GM18502 (cell line): ENCODE data around the gene OPCML.

Experiments used
- ATAC-seq: cut with Tn5 transposase; IDR thresholded peaks from one replicate; pipeline ENCODE4 v1.9.1; 2021; ENCODE audit warnings: mild to moderate bottlenecking; ENCODE audit not compliant: unreplicated experiment, poor library complexity

Gene OPCML

DNA sequence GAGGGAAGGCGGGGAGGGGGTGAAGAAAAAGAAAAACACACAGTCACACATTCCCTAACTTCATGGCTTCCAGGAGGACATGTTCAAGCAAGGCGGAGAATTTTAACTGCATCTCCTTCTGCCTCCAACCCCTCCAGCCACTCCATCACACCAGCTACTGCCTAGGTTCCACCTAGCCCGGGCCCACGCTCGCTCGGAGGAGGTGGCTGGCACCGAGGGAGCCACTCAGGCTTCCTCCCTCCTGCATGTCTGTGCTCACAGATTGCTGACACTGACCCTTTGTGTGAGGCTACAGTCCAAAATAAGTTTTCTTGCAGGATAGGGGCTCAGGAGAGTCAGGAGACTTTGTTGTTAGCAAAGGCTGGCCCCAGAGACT is 9.4 kb upstream of the OPCML start:
- no peak for ATAC-seq

DNA sequence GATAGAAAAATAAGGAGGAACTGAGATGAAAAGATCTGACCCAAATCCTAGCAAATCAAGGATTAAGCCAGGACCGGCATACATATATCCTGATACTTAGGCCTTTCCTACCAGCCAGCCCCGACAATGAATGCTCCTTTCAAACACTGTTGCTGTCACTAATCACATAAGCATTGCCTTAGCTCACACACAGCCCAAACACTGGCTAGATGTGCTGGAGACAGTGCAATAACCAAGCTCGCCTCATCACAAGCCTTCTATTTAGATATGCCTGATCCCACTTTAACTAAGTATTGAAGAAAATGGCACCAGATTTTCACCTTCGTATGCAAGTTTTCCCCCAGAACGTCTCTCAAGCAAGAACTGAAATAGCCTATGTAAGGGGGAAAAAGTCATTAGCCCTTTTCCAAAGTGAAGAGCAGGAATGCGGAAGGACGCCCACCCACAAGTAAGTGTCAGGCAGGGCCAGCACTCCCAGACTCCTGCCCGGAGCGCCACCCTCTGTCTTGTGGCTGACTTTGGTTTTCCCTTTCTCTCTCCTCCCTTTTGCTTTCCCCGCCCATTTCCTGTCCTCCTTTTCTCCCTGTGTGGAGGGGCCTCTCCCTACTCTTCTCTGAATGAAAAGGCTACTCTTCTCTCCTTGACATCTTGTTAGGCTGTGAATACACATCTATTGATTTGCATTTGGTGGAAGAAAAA is 8.9 kb upstream of the OPCML start:
- ATAC-seq: no peak

- ATAC-seq: no peak
Observed at GRCh38 chr11:133536198-133536597, 3.9 kb upstream of the OPCML start.

GRCh38 chr11:133533205-133533604 is 904 bp upstream of the OPCML start:
- ATAC-seq: no peak

- ATAC-seq: no peak
Observed at GRCh38 chr11:133531458-133531857, 843 bp downstream of the OPCML start.

- no peak for ATAC-seq
Observed at GRCh38 chr11:133530501-133530835, 1.8 kb downstream of the OPCML start.

- no peak for ATAC-seq
Observed at GRCh38 chr11:133529807-133530500, 2.3 kb downstream of the OPCML start.

GRCh38 chr11:133526790-133527189 is 5.5 kb downstream of the OPCML start:
- no peak for ATAC-seq

DNA sequence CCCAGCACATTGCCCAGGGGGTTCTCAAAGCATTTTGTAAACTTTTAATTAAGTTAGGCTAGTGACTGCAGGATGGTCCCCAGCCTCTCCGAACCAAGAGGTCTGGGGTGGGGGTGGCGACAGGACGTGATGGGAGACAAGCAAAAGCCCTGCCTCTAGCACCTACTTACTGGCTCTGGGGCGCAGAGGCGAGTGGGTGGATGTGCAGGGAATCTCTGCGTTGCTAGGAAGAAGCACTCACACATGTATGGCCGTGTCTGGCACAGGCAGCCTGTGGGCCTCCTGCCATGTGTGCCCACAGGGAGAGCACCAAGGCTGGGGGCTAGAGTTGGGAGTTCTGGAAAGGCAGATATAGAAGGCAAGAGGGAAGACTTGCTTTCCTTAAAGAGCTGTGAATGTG is 6.3 kb downstream of the OPCML start:
- no peak for ATAC-seq

- no peak for ATAC-seq
Observed at GRCh38 chr11:133524488-133524887, 7.8 kb downstream of the OPCML start.

- no peak for ATAC-seq
Observed at GRCh38 chr11:133522344-133522743, 10.0 kb downstream of the OPCML start.

DNA sequence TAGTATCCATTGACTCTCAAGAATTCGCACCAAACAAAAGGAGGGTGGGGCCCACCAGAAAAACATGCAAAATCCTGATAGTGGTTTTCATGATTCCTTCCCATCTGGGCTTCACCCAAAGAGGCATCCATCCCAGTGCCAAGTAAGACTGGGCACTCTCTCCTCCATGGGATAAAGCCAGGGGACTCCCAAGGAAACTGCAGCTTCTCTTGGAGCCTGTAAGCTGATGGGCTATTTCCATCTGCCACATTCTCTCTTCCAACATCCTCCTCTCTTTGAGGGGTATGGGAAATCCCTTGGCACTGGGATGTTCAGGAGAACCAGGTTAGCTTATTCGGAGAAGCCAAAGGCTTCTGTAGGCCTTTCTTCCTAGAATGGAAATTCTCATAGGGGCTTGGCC is 10.8 kb downstream of the OPCML start:
- ATAC-seq: no peak

GRCh38 chr11:133520707-133521106 is 11.6 kb downstream of the OPCML start:
- no peak for ATAC-seq

DNA sequence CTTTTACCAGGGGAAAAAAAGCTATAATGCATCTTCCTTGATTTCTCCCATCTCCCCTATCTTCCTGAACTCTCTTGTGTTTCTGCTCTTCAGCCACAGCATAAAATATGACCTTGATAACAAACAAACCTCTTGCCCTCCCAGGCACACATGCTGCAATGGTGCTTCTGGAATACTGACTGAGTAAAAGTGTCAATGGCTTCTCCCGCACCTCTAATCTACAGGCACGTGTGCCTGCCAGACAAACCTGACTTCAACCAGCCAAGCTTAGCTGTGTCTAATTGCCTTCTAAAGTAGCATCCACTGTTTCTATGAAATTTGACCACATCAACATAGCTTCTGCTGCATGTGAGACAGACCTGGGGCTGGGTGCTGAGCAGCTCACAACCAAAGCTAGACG is 12.7 kb downstream of the OPCML start:
- no peak for ATAC-seq

DNA sequence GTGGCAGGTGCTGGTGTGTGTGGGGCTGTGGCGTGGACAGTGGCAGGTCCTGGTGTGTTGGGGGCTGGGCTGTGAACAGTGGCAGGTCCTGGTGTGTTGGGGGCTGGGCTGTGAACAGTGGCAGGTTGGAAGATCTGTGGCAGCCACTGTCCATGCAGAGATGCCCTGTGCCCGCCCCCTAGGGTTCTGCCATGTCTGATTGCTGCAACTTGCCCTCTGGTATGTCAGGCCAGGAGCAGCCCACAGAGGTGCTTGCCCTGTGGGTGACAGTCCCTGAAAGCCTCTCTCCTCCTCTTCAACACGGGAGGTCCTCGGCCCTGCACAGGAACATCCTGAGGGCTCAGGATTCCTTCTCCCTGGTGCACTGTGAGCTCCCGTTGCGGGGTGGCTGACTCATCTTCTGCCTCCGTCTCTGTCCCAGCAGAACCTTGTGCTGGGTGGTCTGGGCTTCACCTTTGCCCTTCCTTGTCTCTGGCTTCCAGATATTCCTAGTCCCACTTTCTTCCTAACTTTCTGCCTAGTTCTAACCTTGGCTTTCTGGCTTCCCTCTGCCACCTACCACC is 13.5 kb downstream of the OPCML start:
- no peak for ATAC-seq

GRCh38 chr11:133516845-133517244 is 15.5 kb downstream of the OPCML start:
- ATAC-seq: no peak

GRCh38 chr11:133515107-133515506 is 17.2 kb downstream of the OPCML start:
- ATAC-seq: no peak

- ATAC-seq: no peak
Observed at GRCh38 chr11:133509924-133510697, 22.2 kb downstream of the OPCML start.

- ATAC-seq: no peak
Observed at GRCh38 chr11:133508468-133508867, 23.8 kb downstream of the OPCML start.

DNA sequence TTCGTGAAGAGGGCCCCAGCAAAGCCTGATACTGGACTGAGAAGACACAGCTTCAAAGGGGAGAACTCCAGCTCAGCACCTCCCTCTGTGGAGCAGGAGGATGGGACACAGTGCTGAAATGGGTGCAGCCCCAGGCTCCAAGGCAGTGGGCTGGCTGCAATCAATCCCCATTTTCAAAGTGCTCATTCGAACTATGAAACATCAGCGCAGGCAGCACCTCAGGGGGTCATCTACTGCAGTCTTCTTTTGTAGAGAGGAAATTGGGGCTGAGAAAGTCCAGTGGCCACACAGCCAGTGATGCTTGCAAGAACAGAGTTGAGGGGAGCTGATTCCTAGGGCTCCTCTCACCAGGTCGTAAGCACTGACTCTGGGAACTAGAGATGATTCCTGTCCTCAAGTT is 25.1 kb downstream of the OPCML start:
- no peak for ATAC-seq

DNA sequence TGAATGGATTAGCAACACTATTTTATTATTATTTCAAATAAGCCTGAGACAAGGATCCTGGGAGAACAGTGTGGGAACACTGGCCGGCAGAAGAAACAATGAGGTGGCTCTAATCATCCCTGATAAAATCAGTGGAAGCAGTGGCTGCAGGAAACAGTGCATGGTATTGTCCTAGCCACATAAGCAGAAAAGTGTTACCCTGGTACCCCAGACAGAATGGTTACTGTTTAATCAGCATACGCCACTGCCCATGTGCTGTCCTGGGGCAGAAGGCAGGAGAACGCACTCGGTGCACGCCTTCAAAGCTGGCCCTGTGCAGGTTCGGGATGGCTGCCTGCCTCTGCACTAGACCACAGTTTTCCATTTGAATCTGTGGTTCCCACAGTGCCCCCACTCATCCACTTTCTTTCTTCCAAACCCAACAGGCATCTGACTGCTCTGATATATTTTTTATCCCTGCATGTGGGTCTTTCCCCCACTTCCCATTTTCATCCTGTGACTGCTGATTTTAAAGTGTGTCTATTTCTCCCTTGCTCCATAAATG is 25.7 kb downstream of the OPCML start:
- ATAC-seq: no peak
